GM23338 (cell line): ENCODE measurements around the gene KATNIP.

Experiments used
- EZH2 ChIP-seq: fragments of 200-600 bp; sonication (generic); IDR thresholded peaks from one replicate; pipeline ENCODE4 v1.8.0; 2017; ENCODE audit warnings: antibody characterized with exemption, mild to moderate bottlenecking, low read depth; ENCODE audit not compliant: unreplicated experiment
- EZH2phosphoT487 ChIP-seq: fragments of 200-600 bp; sonication (generic); IDR thresholded peaks from one replicate; pipeline ENCODE4 v1.8.1; 2018; ENCODE audit warnings: antibody characterized with exemption; ENCODE audit not compliant: unreplicated experiment
- JUNB ChIP-seq: IDR thresholded peaks from one replicate; pipeline ENCODE4 v1.6.1; 2016; ENCODE audit warnings: antibody characterized with exemption; ENCODE audit not compliant: unreplicated experiment
- NANOG ChIP-seq: IDR thresholded peaks from 2 replicates; pipeline ENCODE4 v1.6.1; 2016; ENCODE audit warnings: antibody characterized with exemption, borderline replicate concordance
- POLR2AphosphoS5 ChIP-seq: IDR thresholded peaks from 2 replicates; pipeline ENCODE4 v1.6.1; 2016; ENCODE audit warnings: antibody characterized with exemption, low read depth
- REST ChIP-seq: IDR thresholded peaks from one replicate; pipeline ENCODE4 v1.6.1; 2018; ENCODE audit warnings: antibody characterized with exemption; ENCODE audit not compliant: unreplicated experiment
- TF ChIP-seq, protein P1 (sequence below), 2 experiments: fragments of 200-600 bp in 1 of 2; sonication (generic) in 1 of 2; conservative IDR thresholded peaks; 2 replicates each; pipeline versions ENCODE4 v1.5.1 to v1.6.1; 2016 to 2017; ENCODE audit warnings: antibody characterized with exemption in 2 of 2, low read depth in 2 of 2, mild to moderate bottlenecking in 2 of 2, moderate library complexity in 1 of 2

GRCh38 chr16:27591837-27592236 lies 41.9 kb downstream of the KATNIP start:
- TF ChIP-seq EZH2phosphoT487, result no peak
- TF ChIP-seq, protein P1, sequence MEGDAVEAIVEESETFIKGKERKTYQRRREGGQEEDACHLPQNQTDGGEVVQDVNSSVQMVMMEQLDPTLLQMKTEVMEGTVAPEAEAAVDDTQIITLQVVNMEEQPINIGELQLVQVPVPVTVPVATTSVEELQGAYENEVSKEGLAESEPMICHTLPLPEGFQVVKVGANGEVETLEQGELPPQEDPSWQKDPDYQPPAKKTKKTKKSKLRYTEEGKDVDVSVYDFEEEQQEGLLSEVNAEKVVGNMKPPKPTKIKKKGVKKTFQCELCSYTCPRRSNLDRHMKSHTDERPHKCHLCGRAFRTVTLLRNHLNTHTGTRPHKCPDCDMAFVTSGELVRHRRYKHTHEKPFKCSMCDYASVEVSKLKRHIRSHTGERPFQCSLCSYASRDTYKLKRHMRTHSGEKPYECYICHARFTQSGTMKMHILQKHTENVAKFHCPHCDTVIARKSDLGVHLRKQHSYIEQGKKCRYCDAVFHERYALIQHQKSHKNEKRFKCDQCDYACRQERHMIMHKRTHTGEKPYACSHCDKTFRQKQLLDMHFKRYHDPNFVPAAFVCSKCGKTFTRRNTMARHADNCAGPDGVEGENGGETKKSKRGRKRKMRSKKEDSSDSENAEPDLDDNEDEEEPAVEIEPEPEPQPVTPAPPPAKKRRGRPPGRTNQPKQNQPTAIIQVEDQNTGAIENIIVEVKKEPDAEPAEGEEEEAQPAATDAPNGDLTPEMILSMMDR (conservative IDR thresholded peaks at IDR 0.05; ENCODE audit: low read depth in 2 of 2), result no peak
- no peak for TF ChIP-seq EZH2
- no peak for TF ChIP-seq JUNB
- no peak for TF ChIP-seq NANOG
- TF ChIP-seq POLR2AphosphoS5, result no peak
- TF ChIP-seq REST, result no peak
